Motor neuron (in vitro differentiated cells): ENCODE results near the gene ASB9. TPM values are rescaled to one million over a fixed set of nuclear protein-coding genes. Genes with fewer than 3 reads are reported as not detected.
"Not testable (repeated sequence)": the region's sequence is repeated elsewhere in the genome, so short reads cannot be mapped to it uniquely, and the experiment has no call there.

Experiments
- ATAC-seq, 8 experiments: fragments of 200-7000 bp; cut with Tn5 transposase; replicated peaks in 6 of 8; 2 replicates each; pipeline ENCODE4 v1.8.0; 2021; ENCODE audit warnings: mild to moderate bottlenecking in 8 of 8, moderate library complexity in 8 of 8
- H3K27ac ChIP-seq, 2 donors: fragments of 250-450 bp; sonication (Bioruptor Pico); 2 replicates each; pipeline ENCODE4 v1.9.0; 2021; ENCODE audit warnings: antibody characterized with exemption in 2 of 2, mild to moderate bottlenecking in 2 of 2, moderate library complexity in 1 of 2
- H3K4me1 ChIP-seq, 2 donors: fragments of 250-450 bp; sonication (Bioruptor Pico); replicated peaks in 1 of 2; 2 replicates each; pipeline ENCODE4 v1.6.1; 2021; ENCODE audit warnings: antibody characterized with exemption in 2 of 2, mild to moderate bottlenecking in 2 of 2, moderate library complexity in 1 of 2
- H3K4me3 ChIP-seq, 5 donors: fragments of 250-450 bp; sonication (Bioruptor Pico); 2 replicates each; pipeline ENCODE4 v1.9.0; 2021; ENCODE audit warnings: antibody characterized with exemption in 5 of 5, mild to moderate bottlenecking in 5 of 5, moderate library complexity in 4 of 5
- WGBS, 10 experiments: fragments of 450-650 bp; shearing (Covaris generic); methylation state at CpG; one replicate each; pipeline ENCODE4 v1.0.0; 2022; 5-methylcytosine and 5-hydroxymethylcytosine counted together
- in situ Hi-C, 9 experiments: fragments of 400-800 bp; cut with MboI; loops; one replicate each; pipeline ENCODE4 v1.15.0; 2021; ENCODE audit warnings: low sequenced_read_pairs in 9 of 9, low pct_unique_long_range_greater_than_20kb in 2 of 9; ENCODE audit not compliant: unreplicated experiment in 9 of 9
- total RNA-seq, 8 experiments: library from RNA; unstranded; fragments of 300-600 nt; gene quantifications; 2 replicates each; pipeline versions ENCODE4 v1.2.3 to v1.2.4, GENCODE V29; 2022

ASB9 gene
- total RNA-seq, 8 experiments from 2014 or later = 0.27 to 3.8 (median 1.1) TPM; not detected in 4

DNA sequence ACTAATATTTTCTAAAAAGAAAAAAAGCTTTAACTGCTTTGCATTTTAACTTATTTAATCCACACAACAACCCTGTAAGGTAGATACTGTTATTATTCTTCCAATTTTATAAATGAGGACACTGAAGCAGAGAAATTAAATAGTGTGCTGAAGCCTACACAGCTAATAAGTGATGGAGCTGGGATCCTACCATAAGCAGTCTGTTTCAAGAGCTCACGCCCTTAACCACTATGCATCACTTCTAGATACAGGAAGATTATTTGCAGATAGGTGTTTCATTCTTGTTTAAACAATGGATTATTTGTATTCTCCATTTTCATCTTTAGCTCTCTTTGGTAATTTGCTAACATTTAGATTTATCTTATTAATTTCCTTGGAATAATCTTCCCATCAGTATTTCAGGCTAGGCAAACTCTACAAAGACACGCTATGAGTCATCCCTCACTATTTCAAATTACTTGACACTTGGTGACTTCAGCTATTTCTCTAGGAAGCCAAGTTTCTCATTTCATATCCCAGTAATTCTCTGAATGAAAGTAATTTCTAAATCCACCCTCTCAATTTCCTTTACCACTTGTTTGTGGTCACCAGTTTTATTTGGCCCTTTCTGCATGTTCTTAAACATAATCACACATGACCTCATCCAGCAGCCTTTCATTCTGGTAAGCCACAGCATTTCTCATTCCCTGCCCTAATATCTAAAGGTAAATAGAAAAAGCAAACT is 67.3 kb downstream of the ASB9 start:
- Histone ChIP-seq H3K4me1 (no peaks in the 10 kb centered on the region), H3K4me3 (no peak overlapping the region), H3K27ac (no peak overlapping the region)
- in situ Hi-C loops = no loop called here
- 0 to 100% (median 63%) methylated on average over 1 to 2 of the region's 2 CpGs; no CpG with 5 or more reads in 4 of the 10 experiments for WGBS, 10 experiments
- ATAC-seq = peak in 6 of 8 experiments; percentile 32 to 88 (median 66)

DNA sequence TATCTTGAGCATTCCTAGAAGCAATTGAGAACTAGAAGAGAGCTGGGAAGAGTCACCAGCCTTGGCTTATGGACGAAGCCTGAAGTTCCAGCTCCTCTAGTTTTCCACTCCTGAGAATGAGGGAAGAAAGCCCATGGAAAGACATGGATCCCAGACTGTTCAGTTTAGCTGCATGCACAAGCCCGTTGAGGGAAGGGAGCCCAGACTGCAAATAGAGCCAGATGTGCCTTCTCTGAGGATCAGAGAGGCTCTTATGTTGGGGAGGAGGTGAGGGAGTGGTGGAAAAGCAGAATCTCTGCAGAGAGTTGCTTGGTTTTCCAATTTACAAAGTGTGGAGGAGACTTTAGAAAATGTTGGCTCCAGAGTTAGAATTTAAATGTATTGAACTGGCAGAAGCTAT is 69.0 kb downstream of the ASB9 start:
- Histone ChIP-seq H3K4me1 (no peaks in the 10 kb centered on the region), H3K27ac (no peak overlapping the region), H3K4me3 (no peak overlapping the region)
- no peak for ATAC-seq
- 20 to 57% methylated on average over 1 to 2 of the region's 2 CpGs; no CpG with 5 or more reads in 8 of the 10 experiments for WGBS, 10 experiments
- in situ Hi-C loops = no loop called here

- ATAC-seq, H3K4me1 ChIP-seq, in situ Hi-C loops, H3K4me3 ChIP-seq, H3K27ac ChIP-seq: not testable (repeated sequence)
- WGBS, 10 experiments = 0 to 100% (median 45%) methylated on average over 1 to 2 of the region's 2 CpGs; no CpG with 5 or more reads in 4 of the 10 experiments
These were observed 71.2 kb downstream of the ASB9 start for GRCh38 chrX:15198608-15199202.

DNA sequence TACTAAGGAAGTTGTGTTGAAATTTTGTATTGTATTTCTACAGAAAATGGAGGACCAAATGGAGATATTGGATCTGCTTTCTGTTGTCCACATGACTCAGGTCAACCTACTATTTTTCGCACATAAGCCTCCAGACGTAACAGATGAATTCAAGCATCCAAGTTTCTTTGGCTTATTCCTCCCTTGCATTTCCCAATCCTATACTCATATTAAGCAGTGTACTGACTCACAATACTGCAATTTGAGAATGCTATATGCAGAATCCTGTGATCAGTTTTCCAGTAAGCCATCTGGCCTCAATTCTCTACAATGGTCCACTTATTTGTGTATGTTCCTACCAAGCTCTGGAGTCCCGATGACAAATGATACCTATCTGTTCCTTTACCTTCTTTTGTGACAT is 75.7 kb downstream of the ASB9 start:
- ATAC-seq = peak in 2 of 8 experiments; percentile 65 to 95
- in situ Hi-C loops = no loop called here
- 20 to 100% (median 55%) methylated on average over 1 to 3 of the region's 3 CpGs; no CpG with 5 or more reads in 5 of the 10 experiments for WGBS, 10 experiments

More for the DNA sequence above, 75.7 kb downstream of the ASB9 start:
- H3K4me1 ChIP-seq = no peaks in the 10 kb centered on the region
- H3K4me3 ChIP-seq = no peak overlapping the region
- H3K27ac ChIP-seq = no peak overlapping the region

Other genes starting within 250 kb of the ASB9 start
- under 1 TPM in 3 of 8 experiments, not detected in 5; 0.14 to 0.28 (median 0.17) TPM for gene ASB11, start 45.6 kb upstream of the ASB9 start, total RNA-seq
- 10 to 100 TPM in 6 of 8 experiments, 1 to 10 TPM in 2; 3.8 to 21.4 (median 14.0) TPM for gene PIGA, start 65.4 kb upstream of the ASB9 start, total RNA-seq
- under 1 TPM in 7 of 8 experiments, not detected in 1; 0.05 to 0.41 (median 0.19) TPM for gene VEGFD, start 114.3 kb upstream of the ASB9 start, total RNA-seq
- 10 to 100 TPM in 7 of 8 experiments, 1 to 10 TPM in 1; 7.7 to 41.6 (median 13.9) TPM for gene PIR, start 223.2 kb upstream of the ASB9 start, total RNA-seq
- gene BMX, start 230.7 kb upstream of the ASB9 start, total RNA-seq = 1 to 10 TPM in 1 of 8 experiments, under 1 TPM in 3, not detected in 4; 0.05 to 1.4 (median 0.18) TPM